Karpas-422 (cell line): Measurements from ENCODE around the gene ARL15. TPM values are rescaled to one million over a fixed set of nuclear protein-coding genes. Genes with fewer than 3 reads are reported as not detected.

ENCODE experiments used
- DNase-seq: peaks from one replicate; pipeline ENCODE4 v3.0.0-alpha.2; 2015
- H2AFZ ChIP-seq: fragments of 200-600 bp; sonication (generic); 2 replicates; pipeline ENCODE4 v1.6.1; 2014; ENCODE audit warnings: antibody characterized with exemption, low read length, mixed read lengths
- H3K27ac ChIP-seq: fragments of 200-600 bp; sonication (generic); 2 replicates; pipeline ENCODE4 v1.5.1; 2014; ENCODE audit warnings: mild to moderate bottlenecking, low read length, moderate library complexity
- H3K27me3 ChIP-seq: fragments of 200-600 bp; sonication (generic); 2 replicates; pipeline ENCODE4 v1.6.1; 2014; ENCODE audit warnings: low read length, mixed read lengths
- H3K36me3 ChIP-seq: fragments of 200-600 bp; sonication (generic); 2 replicates; pipeline ENCODE4 v1.6.1; 2014; ENCODE audit warnings: low read length, mixed read lengths; ENCODE audit not compliant: insufficient read depth
- H3K4me1 ChIP-seq: fragments of 200-600 bp; sonication (generic); 2 replicates; pipeline ENCODE4 v1.6.1; 2014; ENCODE audit warnings: mild to moderate bottlenecking, low read length, mixed read lengths
- H3K4me2 ChIP-seq: fragments of 200-600 bp; sonication (generic); 2 replicates; pipeline ENCODE4 v1.6.1; 2014; ENCODE audit warnings: low read length, low read depth, mild to moderate bottlenecking; ENCODE audit not compliant: poor library complexity, severe bottlenecking
- H3K4me3 ChIP-seq: fragments of 200-600 bp; sonication (generic); 2 replicates; pipeline ENCODE4 v1.5.1; 2014; ENCODE audit warnings: mild to moderate bottlenecking, antibody characterized with exemption, low read length, mixed read lengths
- H3K79me2 ChIP-seq: fragments of 200-600 bp; sonication (generic); 2 replicates; pipeline ENCODE4 v1.6.1; 2014; ENCODE audit warnings: mild to moderate bottlenecking, low read length, mixed read lengths
- H3K9ac ChIP-seq: fragments of 200-600 bp; sonication (generic); 2 replicates; pipeline ENCODE4 v1.6.0; 2014; ENCODE audit warnings: low read length
- H3K9me2 ChIP-seq: fragments of 200-600 bp; sonication (generic), shearing (Covaris generic); replicated peaks from 2 replicates; pipeline ENCODE4 v1.6.0; 2014; ENCODE audit warnings: mild to moderate bottlenecking, low read length, moderate library complexity; ENCODE audit not compliant: insufficient read depth
- H3K9me3 ChIP-seq: fragments of 300-700, 200-600 bp; sonication (generic); 2 replicates; pipeline ENCODE4 v1.6.1; 2014; ENCODE audit warnings: low read length, mixed read lengths
- H4K20me1 ChIP-seq: fragments of 200-600 bp; sonication (generic); 2 replicates; pipeline ENCODE4 v1.6.1; 2014; ENCODE audit warnings: mild to moderate bottlenecking, antibody characterized with exemption, low read length, low read depth; ENCODE audit not compliant: insufficient read depth
- total RNA-seq: library from RNA; depleted of rRNA; stranded (reverse); fragments of >200 nt; shearing (Covaris generic); gene quantifications from 2 replicates; pipeline ENCODE4 v1.2.3, GENCODE V29; 2014; ENCODE audit warnings: low replicate concordance

The ARL15 gene
- total RNA-seq, 1 experiment from 2014 or later: 10.7 TPM

DNA sequence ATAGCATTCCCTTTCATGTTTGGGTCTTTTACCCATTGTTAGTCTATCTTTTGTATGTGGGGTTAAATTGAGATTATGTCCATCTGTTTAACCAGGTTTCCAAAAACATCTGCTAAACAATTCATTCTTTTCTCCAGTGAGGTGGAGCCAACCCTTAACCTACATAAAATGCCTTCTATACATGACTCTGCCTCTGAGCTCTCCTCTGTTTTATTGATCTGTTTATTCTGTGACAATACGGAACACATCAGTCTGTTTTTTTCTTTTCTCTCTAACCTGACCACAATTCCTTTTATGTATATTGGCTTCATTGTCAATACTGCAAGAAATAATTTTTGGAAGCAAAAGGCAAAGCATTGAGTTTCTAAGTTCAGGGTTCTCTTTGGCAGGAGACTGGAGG, 9.9 kb upstream of the ARL15 start:
- Histone ChIP-seq H3K27ac (no peak overlapping the region), H3K9me3 (no peaks in the 10 kb centered on the region)

GRCh38 chr5:54317511-54318260, 7.3 kb upstream of the ARL15 start:
- H3K9ac ChIP-seq: no peak overlapping the region
- H3K27ac ChIP-seq: no peak overlapping the region
- H3K4me2 ChIP-seq: no peak overlapping the region

More for the DNA sequence above, 9.9 kb upstream of the ARL15 start:
- no peaks in the 10 kb centered on the region for H3K9me2 ChIP-seq
- H2AFZ ChIP-seq: no peak overlapping the region
- H3K9ac ChIP-seq: no peak overlapping the region
- no peaks in the 10 kb centered on the region for H4K20me1 ChIP-seq
- H3K4me3 ChIP-seq: no peak overlapping the region
- H3K36me3 ChIP-seq: no peaks in the 10 kb centered on the region
- no peaks in the 10 kb centered on the region for H3K4me1 ChIP-seq
- H3K4me2 ChIP-seq: no peak overlapping the region
- no peak for DNase-seq
- no peaks in the 10 kb centered on the region for H3K79me2 ChIP-seq
- H3K27me3 ChIP-seq: no peaks in the 10 kb centered on the region

DNA sequence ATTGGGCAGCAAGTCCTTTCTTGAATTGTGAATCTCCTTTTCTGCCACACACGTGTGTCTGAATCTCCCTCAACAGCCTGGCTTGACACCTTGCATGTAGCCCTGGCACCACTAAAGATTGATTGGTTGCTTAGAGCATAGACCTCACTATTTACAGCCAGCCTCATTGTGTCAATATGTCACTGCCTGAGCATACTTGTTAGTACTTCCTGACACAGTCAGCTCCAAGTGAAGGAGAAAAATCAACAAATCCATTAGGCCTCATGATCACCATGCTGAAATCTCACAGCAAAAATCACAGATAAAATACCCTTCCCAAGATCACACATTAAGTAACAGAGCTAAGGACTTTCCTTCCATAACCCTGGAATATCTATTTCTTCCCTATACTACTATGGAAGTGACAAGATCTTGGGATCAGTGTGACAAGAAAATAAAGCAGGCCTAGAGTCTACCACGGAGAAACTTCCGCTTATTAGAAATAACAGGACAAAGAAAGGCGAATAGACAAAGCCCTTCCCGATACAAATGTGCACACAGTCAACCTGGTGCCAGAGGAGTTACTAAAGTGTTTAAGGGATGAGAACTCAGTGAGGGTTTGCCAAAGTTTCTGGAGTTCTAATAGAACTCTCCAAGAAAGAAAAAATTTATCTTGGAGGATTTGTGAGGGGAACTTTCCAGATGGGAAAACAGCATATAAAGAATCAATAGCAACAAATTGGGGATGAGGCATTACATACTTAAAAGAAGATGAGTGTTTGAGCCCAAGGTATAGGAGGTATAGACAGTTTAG, 5.6 kb upstream of the ARL15 start:
- Histone ChIP-seq H3K4me2 (no peak overlapping the region), H3K9me2 (no peaks in the 10 kb centered on the region), H3K4me1 (peaks cover 9% of the 10 kb centered on the region), H3K36me3 (no peaks in the 10 kb centered on the region), H4K20me1 (no peaks in the 10 kb centered on the region), H3K27me3 (no peaks in the 10 kb centered on the region; the same call in 1 of the 2 replicates), H3K27ac (no peak overlapping the region), H3K4me3 (no peak overlapping the region), H2AFZ (no peak overlapping the region), H3K9ac (no peak overlapping the region), H3K79me2 (no peaks in the 10 kb centered on the region), H3K9me3 (no peaks in the 10 kb centered on the region)
- no peak for DNase-seq

More at GRCh38 chr5:54317511-54318260, 7.3 kb upstream of the ARL15 start:
- Histone ChIP-seq H3K9me3 (no peaks in the 10 kb centered on the region), H3K9me2 (no peaks in the 10 kb centered on the region), H3K79me2 (no peaks in the 10 kb centered on the region), H4K20me1 (no peaks in the 10 kb centered on the region), H3K4me3 (no peak overlapping the region), H3K27me3 (no peaks in the 10 kb centered on the region; the same call in 1 of the 2 replicates), H3K4me1 (no peaks in the 10 kb centered on the region), H3K36me3 (no peaks in the 10 kb centered on the region), H2AFZ (no peak overlapping the region)
- DNase-seq: no peak

DNA sequence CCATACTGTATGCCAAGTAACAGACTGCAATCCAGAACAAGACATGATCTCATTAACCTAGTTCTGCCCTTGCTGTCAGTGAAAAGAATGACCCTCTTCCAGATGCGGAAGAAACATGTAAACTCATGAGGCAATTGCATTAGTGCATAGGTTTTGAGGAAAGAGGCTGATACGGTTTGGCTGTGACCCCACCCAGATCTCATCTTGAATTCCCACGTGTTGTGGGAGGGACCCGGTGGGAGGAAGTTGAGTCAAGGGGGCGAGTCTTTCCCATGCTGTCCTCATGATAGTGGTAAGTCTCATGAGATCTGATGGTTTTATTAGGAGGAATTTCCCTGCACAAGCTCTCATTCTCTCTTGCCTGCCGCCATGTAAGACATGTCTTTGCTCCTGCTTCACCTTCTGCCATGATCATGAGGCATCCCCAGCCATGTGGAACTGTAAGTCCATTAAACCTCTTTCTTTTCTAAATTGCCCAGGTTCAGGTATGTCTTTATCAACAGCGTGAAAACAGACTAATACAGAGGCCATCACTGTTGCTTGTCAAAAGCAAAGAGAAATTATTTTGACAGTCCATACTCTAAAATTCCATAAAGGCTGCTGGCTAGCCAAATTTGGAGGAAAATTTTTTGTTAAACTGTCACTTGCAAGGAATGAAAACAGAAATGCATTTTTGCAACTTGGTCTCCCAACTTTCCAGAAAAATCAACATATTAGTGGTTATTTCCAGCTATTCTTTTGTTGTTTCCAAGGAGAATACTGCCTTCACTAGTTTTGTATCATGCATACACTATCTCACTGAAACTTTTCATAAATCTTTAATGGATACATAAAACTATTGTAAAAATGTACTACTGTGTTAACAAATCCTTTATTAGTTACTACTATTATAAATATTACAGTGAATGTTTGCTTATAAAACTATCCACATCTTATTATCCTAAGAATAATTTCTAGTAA, 3.2 kb upstream of the ARL15 start:
- no peaks in the 10 kb centered on the region for H3K9me2 ChIP-seq
- H4K20me1 ChIP-seq: no peaks in the 10 kb centered on the region
- H3K4me3 ChIP-seq: no peak overlapping the region
- no peaks in the 10 kb centered on the region; the same call in 1 of the 2 replicates for H3K27me3 ChIP-seq
- peaks cover 22% of the 10 kb centered on the region for H3K4me1 ChIP-seq
- no peaks in the 10 kb centered on the region for H3K9me3 ChIP-seq
- no peak for DNase-seq
- no peak overlapping the region for H3K27ac ChIP-seq
- H3K36me3 ChIP-seq: no peaks in the 10 kb centered on the region
- H3K79me2 ChIP-seq: no peaks in the 10 kb centered on the region
- no peak overlapping the region for H3K4me2 ChIP-seq
- H2AFZ ChIP-seq: no peak overlapping the region
- H3K9ac ChIP-seq: no peak overlapping the region

GRCh38 chr5:54312499-54312898, 2.1 kb upstream of the ARL15 start:
- no peak overlapping the region for H3K4me2 ChIP-seq
- H3K9me2 ChIP-seq: no peaks in the 10 kb centered on the region
- no peak overlapping the region for H3K9ac ChIP-seq
- no peak overlapping the region for H3K4me3 ChIP-seq
- H4K20me1 ChIP-seq: no peaks in the 10 kb centered on the region
- H3K27ac ChIP-seq: no peak overlapping the region
- H3K27me3 ChIP-seq: no peaks in the 10 kb centered on the region; the same call in 1 of the 2 replicates
- no peak overlapping the region for H2AFZ ChIP-seq
- no peak for DNase-seq
- H3K9me3 ChIP-seq: no peaks in the 10 kb centered on the region
- H3K36me3 ChIP-seq: no peaks in the 10 kb centered on the region
- H3K79me2 ChIP-seq: no peaks in the 10 kb centered on the region
- peaks cover 22% of the 10 kb centered on the region for H3K4me1 ChIP-seq

DNA sequence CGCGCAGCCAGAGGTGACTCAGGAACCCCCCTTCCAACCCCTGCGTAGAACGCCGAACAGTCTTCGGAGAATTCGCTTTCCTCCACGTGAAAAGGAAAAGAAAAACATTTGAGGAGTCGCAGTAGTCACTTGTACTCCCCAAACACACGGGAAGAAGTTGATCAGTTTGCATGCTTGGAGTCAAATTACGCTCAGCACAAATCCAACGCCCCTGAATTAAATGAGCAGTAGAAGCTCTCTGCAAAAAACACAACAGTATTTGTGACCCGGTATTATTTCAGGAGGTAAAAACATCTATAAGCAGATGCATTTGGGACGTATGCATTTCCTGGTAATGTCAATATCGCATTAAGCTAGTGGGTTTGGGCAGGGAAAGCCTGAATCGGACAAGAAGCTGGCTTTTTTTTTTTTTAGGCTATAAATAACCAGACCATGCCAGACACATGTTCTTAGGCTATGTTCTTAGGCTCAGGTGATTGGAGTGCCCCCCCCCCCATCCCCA, 854 bp upstream of the ARL15 start:
- Histone ChIP-seq H3K9me3 (no peaks in the 10 kb centered on the region), H3K9ac (peak overlapping the region; percentile 74), H4K20me1 (0 out of 2 replicates have a peak, but pooled peaks cover 4% of the 10 kb centered on the region), H3K4me1 (peaks cover 22% of the 10 kb centered on the region), H3K4me3 (peak overlapping the region; percentile 79), H2AFZ (peak overlapping the region; percentile 98), H3K4me2 (peak overlapping the region; percentile 82), H3K36me3 (no peaks in the 10 kb centered on the region), H3K79me2 (no peaks in the 10 kb centered on the region), H3K27ac (no peak overlapping the region), H3K9me2 (no peaks in the 10 kb centered on the region), H3K27me3 (no peaks in the 10 kb centered on the region; the same call in 1 of the 2 replicates)
- peak; percentile 49 for DNase-seq

GRCh38 chr5:54309691-54310432, 511 bp downstream of the ARL15 start:
- peak overlapping the region; percentile 90 for H2AFZ ChIP-seq
- H3K9me3 ChIP-seq: no peaks in the 10 kb centered on the region
- peak overlapping the region; percentile 82 for H3K4me2 ChIP-seq
- peak overlapping the region; percentile 78 for H3K9ac ChIP-seq
- peak overlapping the region; percentile 79 for H3K4me3 ChIP-seq
- H3K4me1 ChIP-seq: peaks cover 22% of the 10 kb centered on the region
- no peak overlapping the region for H3K27ac ChIP-seq
- no peaks in the 10 kb centered on the region; the same call in 1 of the 2 replicates for H3K27me3 ChIP-seq
- no peaks in the 10 kb centered on the region for H3K36me3 ChIP-seq
- 0 out of 2 replicates have a peak, but pooled peaks cover 4% of the 10 kb centered on the region for H4K20me1 ChIP-seq
- no peaks in the 10 kb centered on the region for H3K79me2 ChIP-seq
- peak; percentile 47 for DNase-seq
- H3K9me2 ChIP-seq: no peaks in the 10 kb centered on the region
